LHCN-M2 (cell line): ENCODE measurements around the gene AKAP6. TPM values are rescaled to one million over a fixed set of nuclear protein-coding genes. Genes with fewer than 3 reads are reported as not detected.

Experiments used
- total RNA-seq: library from RNA; depleted of rRNA; stranded (reverse); fragments of >200 nt; gene quantifications from 2 replicates; pipeline ENCODE4 v1.2.3, GENCODE V29; 2014; rRNA removed

AKAP6 gene
- total RNA-seq, 1 experiment from 2014 or later, result 2.7 TPM

Other genes with a start within 250 kb of the AKAP6 start
- gene RNU6-7, start 127.3 kb upstream of the AKAP6 start, total RNA-seq, result not detected in 2 replicates
- gene RNU6-8, start 126.0 kb upstream of the AKAP6 start, total RNA-seq, result not detected in 2 replicates